BLaER1 (cell line): Measurements from ENCODE around the gene GGACT.
A peak's percentile ranks its signal among the peaks of the same experiment; 100 is the strongest.
"Not testable (repeated sequence)": the region's sequence is repeated elsewhere in the genome, so short reads cannot be mapped to it uniquely, and the experiment has no call there.

Experiments used
- H3K27ac ChIP-seq: shearing (Covaris generic); formaldehyde crosslinking; 2 replicates; pipeline ENCODE4 v1.8.1; 2022
- H3K27me3 ChIP-seq: shearing (Covaris generic); formaldehyde crosslinking; 2 replicates; pipeline ENCODE4 v1.8.1; 2022
- H3K36me3 ChIP-seq: shearing (Covaris generic); formaldehyde crosslinking; 2 replicates; pipeline ENCODE4 v1.8.1; 2022
- H3K4me1 ChIP-seq: shearing (Covaris generic); formaldehyde crosslinking; 2 replicates; pipeline ENCODE4 v1.8.1; 2022
- H3K4me2 ChIP-seq: shearing (Covaris generic); formaldehyde crosslinking; 2 replicates; pipeline ENCODE4 v1.8.1; 2022
- H3K4me3 ChIP-seq: shearing (Covaris generic); formaldehyde crosslinking; 2 replicates; pipeline ENCODE4 v1.8.1; 2022
- H3K9ac ChIP-seq: shearing (Covaris generic); formaldehyde crosslinking; 2 replicates; pipeline ENCODE4 v1.8.1; 2022
- H3K9me3 ChIP-seq: shearing (Covaris generic); formaldehyde crosslinking; 2 replicates; pipeline ENCODE4 v1.8.1; 2022
- H4K20me1 ChIP-seq: shearing (Covaris generic); formaldehyde crosslinking; 2 replicates; pipeline ENCODE4 v1.8.1; 2022
- Cebpa-rat ChIP-seq: shearing (Covaris generic); IDR thresholded peaks from 2 replicates; pipeline ENCODE4 v1.8.1; 2022

GGACT gene

GRCh38 chr13:100525453-100526317, 62.9 kb downstream of the GGACT start:
- peaks cover 6% of the 10 kb centered on the region; the same call in 1 of the 2 replicates for H3K36me3 ChIP-seq
- no peaks in the 10 kb centered on the region; the same call in 1 of the 2 replicates for H3K9me3 ChIP-seq
- TF ChIP-seq Cebpa-rat: no peak
- H3K9ac ChIP-seq: no peak overlapping the region
- H3K4me1 ChIP-seq: peaks cover 34% of the 10 kb centered on the region
- H3K27me3 ChIP-seq: no peaks in the 10 kb centered on the region
- H3K27ac ChIP-seq: no peak overlapping the region
- no peaks in the 10 kb centered on the region for H4K20me1 ChIP-seq
- H3K4me2 ChIP-seq: no peak overlapping the region
- no peak overlapping the region for H3K4me3 ChIP-seq

GRCh38 chr13:100524688-100525087, 63.9 kb downstream of the GGACT start:
- not testable (repeated sequence) for H3K27me3 ChIP-seq, H3K9me3 ChIP-seq, H3K9ac ChIP-seq, H3K27ac ChIP-seq, H3K36me3 ChIP-seq, H3K4me3 ChIP-seq, H3K4me2 ChIP-seq, H4K20me1 ChIP-seq
- H3K4me1 ChIP-seq: peaks cover 38% of the 10 kb centered on the region

GRCh38 chr13:100523981-100524386, 64.6 kb downstream of the GGACT start:
- no peaks in the 10 kb centered on the region; the same call in 1 of the 2 replicates for H3K9me3 ChIP-seq
- H3K9ac ChIP-seq: no peak overlapping the region
- no peak overlapping the region for H3K4me2 ChIP-seq
- no peaks in the 10 kb centered on the region for H3K27me3 ChIP-seq
- no peaks in the 10 kb centered on the region for H4K20me1 ChIP-seq
- no peaks in the 10 kb centered on the region for H3K36me3 ChIP-seq
- TF ChIP-seq Cebpa-rat: no peak
- H3K27ac ChIP-seq: no peak overlapping the region
- peaks cover 43% of the 10 kb centered on the region for H3K4me1 ChIP-seq
- no peak overlapping the region for H3K4me3 ChIP-seq

DNA sequence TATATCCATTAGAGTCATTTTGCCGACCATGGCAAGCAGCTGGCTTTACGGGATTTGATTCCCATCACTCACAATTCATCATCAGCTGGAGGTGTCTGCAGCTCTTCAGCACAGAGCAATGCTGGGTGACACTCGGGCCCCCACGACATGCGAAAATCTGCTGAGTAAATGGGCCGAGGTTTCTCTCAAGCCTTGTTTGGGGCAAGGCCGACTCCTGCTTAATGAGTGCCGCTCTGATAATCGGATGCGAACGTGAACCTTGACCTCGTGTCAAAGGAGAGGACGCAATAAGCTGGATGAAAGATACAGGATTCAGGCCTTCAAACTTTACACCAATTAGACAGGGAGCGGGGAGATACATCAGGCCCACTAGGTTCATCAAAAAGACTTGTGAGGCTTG, 65.2 kb downstream of the GGACT start:
- no peak overlapping the region for H3K4me3 ChIP-seq
- no peak for TF ChIP-seq Cebpa-rat
- H3K9ac ChIP-seq: no peak overlapping the region
- H4K20me1 ChIP-seq: no peaks in the 10 kb centered on the region
- no peaks in the 10 kb centered on the region; the same call in 1 of the 2 replicates for H3K9me3 ChIP-seq
- H3K27ac ChIP-seq: no peak overlapping the region
- H3K36me3 ChIP-seq: no peaks in the 10 kb centered on the region
- H3K27me3 ChIP-seq: no peaks in the 10 kb centered on the region
- peaks cover 43% of the 10 kb centered on the region for H3K4me1 ChIP-seq
- H3K4me2 ChIP-seq: peak overlapping the region; percentile 96; the same call in 1 of the 2 replicates

GRCh38 chr13:100522618-100523309, 65.8 kb downstream of the GGACT start:
- Histone ChIP-seq H3K9me3 (no peaks in the 10 kb centered on the region; the same call in 1 of the 2 replicates), H3K4me1 (peaks cover 43% of the 10 kb centered on the region), H3K36me3 (no peaks in the 10 kb centered on the region), H3K4me2 (peak overlapping the region; percentile 96), H3K9ac (no peak overlapping the region; the same call in 1 of the 2 replicates), H3K27me3 (no peaks in the 10 kb centered on the region), H3K4me3 (0 out of 2 replicates have a peak overlapping the region, but pooled peaks have one; percentile 61), H4K20me1 (no peaks in the 10 kb centered on the region), H3K27ac (0 out of 2 replicates have a peak overlapping the region, but pooled peaks have one; percentile 9)
- no peak for TF ChIP-seq Cebpa-rat

DNA sequence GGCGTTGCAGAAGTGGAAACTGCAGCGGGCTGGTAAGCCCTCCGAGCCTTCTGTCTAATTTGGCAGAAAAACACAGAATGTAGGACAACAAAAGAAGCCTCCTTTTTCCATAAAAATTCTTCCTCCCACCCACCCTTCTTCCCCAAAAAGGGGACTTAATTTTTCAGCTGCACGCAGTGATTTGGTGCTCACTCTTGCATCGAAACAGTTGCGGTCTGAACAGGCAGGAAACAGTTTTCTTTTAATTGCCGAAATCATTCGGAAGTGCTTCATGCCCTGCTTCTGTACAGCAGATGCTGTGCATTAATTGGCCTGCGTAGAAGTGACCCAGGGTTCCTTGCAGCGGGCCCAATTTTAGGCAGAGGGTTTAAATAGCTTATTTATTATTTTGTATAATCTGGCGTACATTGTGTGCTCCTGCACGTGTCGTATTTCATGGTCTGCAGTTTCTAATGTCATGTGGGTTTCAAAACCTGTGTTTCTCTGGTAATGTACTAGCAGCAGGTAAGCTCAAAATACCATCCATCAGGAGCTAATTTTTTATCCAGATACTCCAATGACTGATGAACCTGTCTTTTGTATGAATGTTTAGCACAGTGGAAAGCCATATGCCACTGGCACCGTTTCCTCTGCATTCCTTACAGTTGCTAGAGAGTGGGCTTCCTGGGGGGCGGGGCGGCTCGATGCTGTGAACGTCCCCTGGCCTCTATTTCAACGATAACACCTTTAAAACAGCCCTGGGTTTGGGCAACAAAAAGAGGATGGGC, 66.6 kb downstream of the GGACT start:
- Histone ChIP-seq H3K9me3 (no peaks in the 10 kb centered on the region; the same call in 1 of the 2 replicates), H3K9ac (peak overlapping the region; percentile 70), H4K20me1 (no peaks in the 10 kb centered on the region), H3K4me3 (peak overlapping the region; percentile 61), H3K27ac (peak overlapping the region; percentile 70; the same call in 1 of the 2 replicates), H3K27me3 (no peaks in the 10 kb centered on the region), H3K4me2 (peak overlapping the region; percentile 96), H3K4me1 (peaks cover 43% of the 10 kb centered on the region), H3K36me3 (no peaks in the 10 kb centered on the region)
- TF ChIP-seq Cebpa-rat: no peak

GRCh38 chr13:100520936-100521850, 67.4 kb downstream of the GGACT start:
- no peaks in the 10 kb centered on the region for H3K27me3 ChIP-seq
- no peak for TF ChIP-seq Cebpa-rat
- peak overlapping the region; percentile 70 for H3K9ac ChIP-seq
- H3K4me2 ChIP-seq: peak overlapping the region; percentile 96
- H3K36me3 ChIP-seq: no peaks in the 10 kb centered on the region
- H3K27ac ChIP-seq: peak overlapping the region; percentile 70; the same call in 1 of the 2 replicates
- H4K20me1 ChIP-seq: no peaks in the 10 kb centered on the region
- H3K4me3 ChIP-seq: peak overlapping the region; percentile 61
- H3K4me1 ChIP-seq: peaks cover 43% of the 10 kb centered on the region
- H3K9me3 ChIP-seq: no peaks in the 10 kb centered on the region; the same call in 1 of the 2 replicates

DNA sequence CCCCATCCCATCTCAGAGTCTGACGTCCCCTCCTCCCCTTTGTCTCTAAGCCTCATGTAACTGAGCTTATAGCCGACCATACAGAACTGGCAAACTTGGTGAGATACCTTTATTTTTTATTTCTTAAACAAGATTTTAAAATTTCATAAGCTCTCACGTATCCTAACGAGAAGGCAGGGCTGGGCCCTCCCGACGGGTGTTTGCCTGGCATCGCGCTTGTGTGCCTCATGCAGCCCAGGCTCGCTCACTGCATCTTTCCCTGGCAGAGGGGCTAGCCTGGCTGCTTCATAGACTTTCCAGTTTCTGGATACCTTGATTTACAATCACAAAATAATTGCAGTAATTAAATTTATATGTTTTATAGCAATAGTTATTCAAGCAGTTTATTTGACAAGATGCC, 69.0 kb downstream of the GGACT start:
- TF ChIP-seq Cebpa-rat: no peak
- no peaks in the 10 kb centered on the region for H4K20me1 ChIP-seq
- H3K4me1 ChIP-seq: peaks cover 44% of the 10 kb centered on the region
- no peaks in the 10 kb centered on the region for H3K27me3 ChIP-seq
- H3K4me2 ChIP-seq: no peak overlapping the region
- no peak overlapping the region for H3K4me3 ChIP-seq
- H3K36me3 ChIP-seq: no peaks in the 10 kb centered on the region
- no peaks in the 10 kb centered on the region; the same call in 1 of the 2 replicates for H3K9me3 ChIP-seq
- H3K27ac ChIP-seq: no peak overlapping the region
- no peak overlapping the region for H3K9ac ChIP-seq
